Progenitor cell of endocrine pancreas (in vitro differentiated cells): ENCODE results near the gene SEC23B. TPM values are rescaled to one million over a fixed set of nuclear protein-coding genes. Genes with fewer than 3 reads are reported as not detected.

Source experiments
- DNase-seq: peaks from one replicate; pipeline ENCODE4 v3.0.0; 2021; ENCODE audit warnings: low spot score; ENCODE audit not compliant: unreplicated experiment
- H3K27ac Mint-ChIP-seq: 2 replicates; pipeline ENCODE4 v1.8.0; 2021; ENCODE audit warnings: mild to moderate bottlenecking, moderate library complexity, mixed read lengths
- H3K27me3 Mint-ChIP-seq: 2 replicates; pipeline ENCODE4 v1.8.0; 2021; ENCODE audit warnings: mixed read lengths
- H3K36me3 Mint-ChIP-seq: 2 replicates; pipeline ENCODE4 v1.8.0; 2022; ENCODE audit warnings: mixed read lengths; ENCODE audit not compliant: insufficient read depth
- H3K4me1 Mint-ChIP-seq: 2 replicates; pipeline ENCODE4 v1.8.0; 2021; ENCODE audit warnings: low read depth, mixed read lengths
- H3K4me3 Mint-ChIP-seq: 2 replicates; pipeline ENCODE4 v1.8.0; 2021; ENCODE audit warnings: low read depth, mild to moderate bottlenecking, moderate library complexity, mixed read lengths
- H3K9me3 Mint-ChIP-seq: 2 replicates; pipeline ENCODE4 v1.8.0; 2021; ENCODE audit warnings: low read depth, mixed read lengths
- CTCF ChIP-seq: fragments of 200-600 bp; sonication (generic); IDR thresholded peaks from one replicate; pipeline ENCODE4 v1.5.0; 2021; ENCODE audit warnings: antibody characterized with exemption, mild to moderate bottlenecking; ENCODE audit not compliant: unreplicated experiment
- total RNA-seq: library from RNA; stranded (reverse); gene quantifications from 2 replicates; pipeline ENCODE4 v1.2.1, GENCODE V29; 2021

SEC23B gene
- total RNA-seq, 1 donor from 2014 or later, result 58.4 TPM

DNA sequence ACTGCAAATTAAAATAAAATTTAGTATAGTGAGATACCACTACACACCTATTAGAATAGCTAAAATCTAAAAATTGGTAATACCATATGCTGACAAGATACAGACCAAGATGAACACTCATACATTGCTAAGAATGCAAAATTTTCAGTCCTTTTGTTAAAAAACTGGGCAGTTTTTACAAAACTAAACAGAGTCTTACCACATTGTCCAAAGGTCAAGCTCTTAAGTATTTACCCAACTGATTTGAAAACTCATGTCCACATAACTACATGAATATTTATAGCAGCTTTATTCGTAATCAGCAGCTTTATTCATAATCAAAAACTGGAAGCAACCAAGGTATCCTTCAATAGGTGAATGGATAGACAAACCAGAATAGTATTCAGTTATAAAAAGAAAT, 30.5 kb upstream of the SEC23B start:
- H3K9me3 Mint-ChIP-seq, result no peaks in the 10 kb centered on the region
- peaks cover 15% of the 10 kb centered on the region for H3K36me3 Mint-ChIP-seq
- peaks cover 3% of the 10 kb centered on the region for H3K4me1 Mint-ChIP-seq
- H3K4me3 Mint-ChIP-seq, result no peak overlapping the region
- TF ChIP-seq CTCF, result no peak
- no peak for DNase-seq
- no peak overlapping the region for H3K27ac Mint-ChIP-seq
- no peaks in the 10 kb centered on the region for H3K27me3 Mint-ChIP-seq

- Mint-ChIP-seq H3K9me3 (no peaks in the 10 kb centered on the region), H3K4me3 (no peak overlapping the region), H3K27me3 (no peaks in the 10 kb centered on the region), H3K27ac (no peak overlapping the region), H3K4me1 (peaks cover 3% of the 10 kb centered on the region), H3K36me3 (peaks cover 15% of the 10 kb centered on the region)
- no peak for DNase-seq
- no peak for TF ChIP-seq CTCF
Measured at GRCh38 chr20:18477821-18478220, 29.9 kb upstream of the SEC23B start.

DNA sequence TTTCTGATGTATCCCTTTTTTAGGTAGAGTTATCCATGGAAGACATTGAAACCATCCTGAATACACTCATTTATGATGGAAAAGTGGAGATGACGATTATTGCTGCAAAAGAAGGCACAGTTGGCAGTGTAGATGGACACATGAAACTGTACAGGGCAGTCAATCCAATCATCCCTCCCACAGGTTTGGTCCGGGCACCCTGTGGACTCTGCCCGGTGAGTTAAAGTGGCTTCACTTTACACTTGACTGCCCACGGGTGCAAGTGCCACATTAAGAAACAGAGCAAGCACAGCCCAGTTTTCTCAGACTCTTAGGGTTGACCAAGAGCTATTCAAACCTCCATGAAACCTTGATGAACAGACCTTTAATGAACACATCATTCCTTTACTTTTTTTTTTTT, 26.1 kb upstream of the SEC23B start:
- no peak for DNase-seq
- no peaks in the 10 kb centered on the region for H3K9me3 Mint-ChIP-seq
- no peaks in the 10 kb centered on the region for H3K27me3 Mint-ChIP-seq
- H3K4me3 Mint-ChIP-seq, result no peak overlapping the region
- H3K27ac Mint-ChIP-seq, result no peak overlapping the region
- H3K36me3 Mint-ChIP-seq, result peaks cover 8% of the 10 kb centered on the region
- no peak for TF ChIP-seq CTCF
- peaks cover 3% of the 10 kb centered on the region for H3K4me1 Mint-ChIP-seq

- no peak overlapping the region for H3K27ac Mint-ChIP-seq
- no peak for DNase-seq
- H3K36me3 Mint-ChIP-seq, result peaks cover 11% of the 10 kb centered on the region
- TF ChIP-seq CTCF, result no peak
- H3K27me3 Mint-ChIP-seq, result no peaks in the 10 kb centered on the region
- H3K4me3 Mint-ChIP-seq, result no peak overlapping the region
- H3K9me3 Mint-ChIP-seq, result no peaks in the 10 kb centered on the region
- H3K4me1 Mint-ChIP-seq, result no peaks in the 10 kb centered on the region
Measured at GRCh38 chr20:18488301-18488700, 19.4 kb upstream of the SEC23B start.

GRCh38 chr20:18496042-18496441, 11.7 kb upstream of the SEC23B start:
- Mint-ChIP-seq H3K27me3 (no peaks in the 10 kb centered on the region), H3K36me3 (peaks cover 5% of the 10 kb centered on the region), H3K9me3 (no peaks in the 10 kb centered on the region), H3K27ac (peak overlapping the region; percentile 85), H3K4me1 (peaks cover 8% of the 10 kb centered on the region), H3K4me3 (peak overlapping the region; percentile 99)
- no peak for TF ChIP-seq CTCF
- no peak for DNase-seq
